Caco-2 (cell line): Measurements from ENCODE around the gene ENC1. TPM values are rescaled to one million over a fixed set of nuclear protein-coding genes. Genes with fewer than 3 reads are reported as not detected.
A peak's percentile ranks its signal among the peaks of the same experiment; 100 is the strongest.

Experiments used
- BruUV-seq: library from RNA; stranded (reverse); fragments of 400-500 nt; replicated peaks from 2 replicates; lab custom pipeline; 2021; lab: Mats Ljungman, UMichigan
- CTCF ChIA-PET: fragments of 300-600 bp; sonication (Branson Sonifier 250); formaldehyde crosslinking; loops from one replicate; lab custom pipeline; 2022; ENCODE audit warnings: antibody characterized with exemption; lab: Charles Lee
- POLR2A ChIA-PET: fragments of 300-600 bp; sonication (Branson Sonifier 250); formaldehyde crosslinking; loops from one replicate; lab custom pipeline; 2022; ENCODE audit warnings: antibody characterized with exemption; lab: Charles Lee
- DNase-seq, 2 experiments: peaks; one replicate each; pipeline versions ENCODE4 v3.0.0 to v3.0.0-alpha.2; 2020 to 2022
- H3K27me3 ChIP-seq: replicated peaks from 2 replicates; pipeline ENCODE4 v1.6.0; 2011; ENCODE audit warnings: low read length; ENCODE audit not compliant: control insufficient read depth, insufficient read depth
- H3K36me3 ChIP-seq: 2 replicates; pipeline ENCODE4 v1.5.1; 2011; ENCODE audit warnings: low read length; ENCODE audit not compliant: control insufficient read depth, insufficient read depth
- H3K4me1 ChIP-seq: fragments of 250-450 bp; sonication (Bioruptor Pico); 2 replicates; pipeline ENCODE4 v1.5.1; 2020; ENCODE audit warnings: mild to moderate bottlenecking
- H3K4me3 ChIP-seq: 2 replicates; pipeline ENCODE4 v1.5.1; 2011; ENCODE audit warnings: low read depth, mild to moderate bottlenecking, control low read depth, low read length
- H3K9me3 ChIP-seq: fragments of 250-450 bp; sonication (Bioruptor Pico); 2 replicates; pipeline ENCODE4 v1.5.1; 2020; ENCODE audit warnings: mild to moderate bottlenecking, moderate library complexity
- H3K27ac Mint-ChIP-seq: one replicate; pipeline ENCODE4 v1.8.0; 2022; ENCODE audit warnings: mixed read lengths; ENCODE audit not compliant: unreplicated experiment
- H3K27me3 Mint-ChIP-seq: one replicate; pipeline ENCODE4 v1.8.0; 2022; ENCODE audit warnings: mixed read lengths; ENCODE audit not compliant: insufficient read depth, unreplicated experiment
- H3K36me3 Mint-ChIP-seq: one replicate; pipeline ENCODE4 v1.8.0; 2022; ENCODE audit warnings: mild to moderate bottlenecking, mixed read lengths; ENCODE audit not compliant: insufficient read depth, unreplicated experiment
- H3K4me1 Mint-ChIP-seq: one replicate; pipeline ENCODE4 v1.8.0; 2022; ENCODE audit warnings: low read depth, mixed read lengths; ENCODE audit not compliant: unreplicated experiment
- H3K4me3 Mint-ChIP-seq: one replicate; pipeline ENCODE4 v1.8.0; 2022; ENCODE audit warnings: mild to moderate bottlenecking, moderate library complexity, mixed read lengths; ENCODE audit not compliant: unreplicated experiment
- H3K9me3 Mint-ChIP-seq: one replicate; pipeline ENCODE4 v1.8.0; 2022; ENCODE audit warnings: mixed read lengths; ENCODE audit not compliant: unreplicated experiment
- CTCF ChIP-seq, 2 experiments: fragments of 200-600 bp in 1 of 2; IDR thresholded peaks; 1 replicate in 1 of 2; 2 replicates in 1 of 2; pipeline versions ENCODE4 v1.5.1 to v1.8.0; 2011 to 2022; ENCODE audit warnings: antibody characterized with exemption in 1 of 2, control low read depth in 1 of 2, inconsistent platforms in 1 of 2, low read depth in 1 of 2, low read length in 1 of 2, mild to moderate bottlenecking in 1 of 2, moderate library complexity in 1 of 2; ENCODE audit not compliant: insufficient read depth in 1 of 2, severe bottlenecking in 1 of 2, unreplicated experiment in 1 of 2
- intact Hi-C: fragments of 100-400 bp; cut with micrococcal nuclease; formaldehyde crosslinking; loops from one replicate; pipeline ENCODE4 v1.10.0; 2022; ENCODE audit not compliant: unreplicated experiment
- total RNA-seq: library from RNA; stranded (reverse); gene quantifications from 2 replicates; pipeline ENCODE4 v1.2.3, GENCODE V29; 2022

ENC1 gene
- total RNA-seq, 1 experiment from 2014 or later = 92.7 TPM

DNA sequence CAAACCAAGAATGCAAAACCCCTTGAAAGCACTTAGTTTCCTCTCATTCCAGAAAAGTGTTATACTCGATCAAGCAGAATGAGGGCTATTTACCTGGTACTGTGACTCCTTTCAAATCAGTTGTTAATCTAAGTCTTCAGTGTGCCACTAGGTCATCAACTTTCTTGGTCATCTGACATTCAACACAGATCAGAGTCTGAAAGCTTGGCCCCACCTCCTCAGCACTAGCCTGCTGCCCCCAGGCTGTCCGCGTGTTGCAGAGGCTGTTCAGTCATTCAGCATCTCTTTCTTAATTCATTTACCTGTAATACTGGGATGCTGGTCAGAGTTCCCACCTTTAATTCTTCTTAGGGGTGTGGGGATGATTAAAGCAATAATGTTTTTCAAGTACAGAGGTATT is 28.5 kb downstream of the ENC1 start:
- BruUV-seq = no TSS peak

GRCh38 chr5:74608736-74609601 is 31.6 kb downstream of the ENC1 start:
- Histone ChIP-seq H3K4me3 (no peak overlapping the region), H3K27me3 (no peaks in the 10 kb centered on the region), H3K36me3 (no peaks in the 10 kb centered on the region), H3K9me3 (no peaks in the 10 kb centered on the region), H3K4me1 (peaks cover 15% of the 10 kb centered on the region)
- ChIA-PET POLR2A (no interaction called here), CTCF (no interaction called here)
- Mint-ChIP-seq H3K36me3 (no peaks in the 10 kb centered on the region), H3K4me1 (peaks cover 10% of the 10 kb centered on the region), H3K27ac (no peak overlapping the region), H3K27me3 (no peaks in the 10 kb centered on the region), H3K9me3 (peaks cover 2% of the 10 kb centered on the region), H3K4me3 (no peak overlapping the region)
- intact Hi-C loops = no loop called here
- TF ChIP-seq CTCF (IDR thresholded peaks at IDR 0.05; ENCODE audit: insufficient read depth in 1 of 2, low read depth in 1 of 2, low read length in 1 of 2, severe bottlenecking in 1 of 2, unreplicated experiment in 1 of 2) = no peak
- BruUV-seq = no TSS peak
- no peak for DNase-seq

More for the DNA sequence above, 28.5 kb downstream of the ENC1 start:
- Mint-ChIP-seq H3K9me3 (no peaks in the 10 kb centered on the region), H3K4me3 (no peak overlapping the region), H3K27ac (no peak overlapping the region), H3K27me3 (no peaks in the 10 kb centered on the region), H3K36me3 (no peaks in the 10 kb centered on the region), H3K4me1 (peaks cover 13% of the 10 kb centered on the region)
- Histone ChIP-seq H3K27me3 (no peaks in the 10 kb centered on the region), H3K36me3 (no peaks in the 10 kb centered on the region), H3K4me1 (peaks cover 22% of the 10 kb centered on the region), H3K4me3 (no peak overlapping the region), H3K9me3 (no peaks in the 10 kb centered on the region)
- no peak for TF ChIP-seq CTCF (IDR thresholded peaks at IDR 0.05; ENCODE audit: insufficient read depth in 1 of 2, low read depth in 1 of 2, low read length in 1 of 2, severe bottlenecking in 1 of 2, unreplicated experiment in 1 of 2)
- intact Hi-C loops = no loop called here
- peak in 1 of 2 experiments; percentile 51 for DNase-seq
- POLR2A ChIA-PET = no interaction called here
- CTCF ChIA-PET = no interaction called here

DNA sequence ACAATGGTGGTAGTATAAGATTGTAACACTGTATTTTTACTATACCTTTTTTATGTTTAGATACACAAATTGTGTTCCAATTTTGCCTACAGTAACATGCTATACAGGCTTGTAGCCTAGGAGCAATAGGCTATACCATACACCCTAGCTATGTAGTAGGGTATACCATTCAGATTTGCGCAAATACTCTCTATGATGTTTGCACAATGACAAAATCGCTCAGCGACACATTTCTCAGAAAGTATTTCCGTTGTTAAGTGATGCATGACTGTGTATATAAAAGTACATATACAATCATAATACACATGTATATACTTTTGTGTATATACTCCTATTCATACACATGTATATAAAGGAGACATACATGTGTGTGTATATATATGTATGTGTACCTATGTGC is 34.8 kb downstream of the ENC1 start:
- no peaks in the 10 kb centered on the region for H3K36me3 ChIP-seq
- no peaks in the 10 kb centered on the region for H3K36me3 Mint-ChIP-seq
- CTCF ChIA-PET = no interaction called here
- H3K9me3 ChIP-seq = no peaks in the 10 kb centered on the region
- POLR2A ChIA-PET = no interaction called here
- H3K9me3 Mint-ChIP-seq = peaks cover 27% of the 10 kb centered on the region
- H3K4me1 Mint-ChIP-seq = no peaks in the 10 kb centered on the region
- intact Hi-C loops = no loop called here
- H3K27me3 ChIP-seq = no peaks in the 10 kb centered on the region
- H3K4me1 ChIP-seq = 0 out of 2 replicates have a peak, but pooled peaks cover 3% of the 10 kb centered on the region
- no peak for TF ChIP-seq CTCF (IDR thresholded peaks at IDR 0.05; ENCODE audit: insufficient read depth in 1 of 2, low read depth in 1 of 2, low read length in 1 of 2, severe bottlenecking in 1 of 2, unreplicated experiment in 1 of 2)
- no peaks in the 10 kb centered on the region for H3K27me3 Mint-ChIP-seq
- no peak overlapping the region for H3K4me3 Mint-ChIP-seq
- BruUV-seq = no TSS peak
- DNase-seq = no peak
- H3K27ac Mint-ChIP-seq = no peak overlapping the region
- no peak overlapping the region for H3K4me3 ChIP-seq
